Measurements from ENCODE around the gene FREY1.

FREY1 gene, protein sequence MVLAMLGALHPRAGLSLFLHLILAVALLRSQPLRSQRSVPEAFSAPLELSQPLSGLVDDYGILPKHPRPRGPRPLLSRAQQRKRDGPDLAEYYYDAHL

DNA sequence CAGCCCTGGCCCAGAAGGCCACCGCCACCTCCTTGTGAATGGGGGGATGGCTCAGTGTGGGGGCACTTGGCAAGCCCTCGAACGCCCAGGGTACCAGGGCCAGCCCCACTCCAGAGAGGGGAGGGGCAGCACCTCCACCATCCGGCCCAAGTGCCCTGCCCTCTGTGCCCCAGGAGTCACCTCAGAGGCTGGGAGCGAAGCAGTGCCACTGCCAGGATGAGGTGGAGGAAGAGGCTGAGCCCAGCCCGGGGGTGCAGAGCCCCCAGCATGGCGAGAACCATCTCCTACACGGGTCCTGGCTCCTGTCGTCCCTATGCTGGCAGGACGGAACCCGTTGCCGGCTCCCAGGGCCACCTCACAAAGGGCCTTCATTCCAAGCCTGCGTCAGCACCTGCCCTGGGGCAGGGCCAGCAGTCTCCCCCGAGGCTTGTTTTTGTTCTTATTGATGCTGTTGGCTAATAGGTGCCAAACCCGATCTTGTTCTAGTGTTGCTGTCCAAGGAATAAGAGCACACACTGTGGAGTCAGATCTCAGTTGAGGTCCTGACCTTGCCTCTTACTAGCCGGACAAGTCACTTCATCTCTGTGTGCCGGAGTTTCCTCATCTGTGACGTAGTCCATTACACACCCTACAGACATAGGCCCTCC lies at the start of gene FREY1:
TSS of gene FREY1 (minus strand) at position 307 of the 647 bp plus-strand sequence. CDS start at position 281, 26 bp downstream.
- no peak for FAIRE-seq

DNA sequence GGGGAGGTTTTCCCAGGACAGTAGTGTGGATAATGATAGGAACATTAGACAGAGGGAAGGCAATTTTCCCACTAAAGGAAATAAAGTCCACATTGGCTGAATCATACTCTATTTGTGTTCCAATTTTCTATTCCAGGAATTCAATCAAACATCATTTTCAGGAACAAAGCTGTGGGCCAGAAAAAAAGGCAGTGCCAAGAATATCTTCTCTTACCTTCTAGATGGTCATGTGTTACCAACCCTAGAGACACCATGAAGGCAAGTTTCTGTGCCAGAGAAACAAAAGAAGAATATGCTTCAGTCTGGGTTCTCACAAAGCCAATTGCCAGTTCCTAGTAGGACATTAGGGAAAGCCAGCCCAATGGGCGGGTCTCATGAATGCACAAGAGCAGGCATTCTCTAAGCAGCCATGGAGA lies 42.9 kb upstream of the FREY1 start:
- FAIRE-seq: no peak

DNA sequence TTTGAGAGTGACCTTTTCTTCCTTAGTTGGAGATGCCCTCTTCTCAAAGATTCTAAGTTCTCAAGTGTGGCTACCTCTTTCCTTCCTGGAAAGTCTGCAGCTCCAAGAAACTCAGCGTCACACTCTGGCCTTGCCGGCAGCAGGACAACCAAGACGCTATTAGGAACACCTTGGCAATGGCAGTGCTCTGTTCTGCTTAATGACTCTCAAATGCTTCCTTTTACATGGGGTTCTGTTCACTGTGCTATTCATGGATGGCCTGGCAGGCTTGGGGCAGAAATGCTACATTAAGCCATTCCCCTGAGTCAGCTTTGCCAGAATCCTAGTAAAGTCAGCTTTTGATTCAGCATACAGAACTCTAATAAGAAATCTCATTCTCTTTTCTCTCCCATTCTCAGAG lies 41.3 kb upstream of the FREY1 start:
- no peak for FAIRE-seq

DNA sequence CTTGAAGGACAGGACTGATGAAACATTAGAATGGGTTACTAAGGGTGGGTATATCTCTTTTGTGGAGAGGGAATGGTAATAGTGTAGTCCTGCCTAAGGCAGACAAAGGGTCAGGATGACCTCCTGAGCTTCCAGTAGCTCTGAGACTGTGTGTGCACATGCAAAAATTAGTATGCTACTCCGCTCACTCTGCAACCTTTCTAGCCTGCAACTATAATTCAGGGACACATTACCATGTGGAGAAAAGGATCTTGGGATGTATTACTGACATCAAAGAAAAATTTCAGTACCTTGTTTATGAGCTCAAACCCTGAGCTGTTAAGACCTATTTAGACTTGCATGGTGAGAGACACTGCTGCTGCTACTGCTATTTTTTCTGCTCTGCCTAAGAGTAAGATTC lies 40.8 kb upstream of the FREY1 start:
- FAIRE-seq: no peak

DNA sequence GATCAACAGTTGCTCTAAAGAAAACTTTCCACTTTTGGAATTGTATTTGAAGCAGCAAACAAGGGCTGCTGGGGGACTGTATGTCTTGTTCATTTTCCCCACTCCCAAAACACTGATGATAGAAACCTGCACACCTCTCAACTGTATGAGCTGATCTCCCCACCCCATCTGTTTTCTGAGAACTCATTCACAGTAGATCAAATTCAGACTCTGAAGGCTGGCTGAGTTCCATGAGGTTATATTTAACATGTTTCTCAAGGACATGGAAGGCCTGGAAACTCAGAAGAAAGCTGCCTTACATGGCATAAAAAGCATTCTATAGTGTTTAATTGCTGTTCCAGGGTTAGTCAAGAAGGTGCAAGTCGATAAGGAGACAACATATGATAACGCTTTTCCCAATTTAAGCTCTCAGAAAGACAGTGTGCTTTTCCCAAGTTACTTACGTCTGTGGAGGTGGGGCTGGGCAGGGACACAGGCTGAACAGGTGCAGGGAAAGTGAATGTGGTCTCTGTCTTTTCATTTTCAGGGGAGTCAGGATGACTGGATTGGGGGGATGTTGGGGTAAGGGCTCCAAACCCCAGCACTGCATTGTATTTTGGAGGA lies 38.4 kb upstream of the FREY1 start:
- FAIRE-seq: no peak

DNA sequence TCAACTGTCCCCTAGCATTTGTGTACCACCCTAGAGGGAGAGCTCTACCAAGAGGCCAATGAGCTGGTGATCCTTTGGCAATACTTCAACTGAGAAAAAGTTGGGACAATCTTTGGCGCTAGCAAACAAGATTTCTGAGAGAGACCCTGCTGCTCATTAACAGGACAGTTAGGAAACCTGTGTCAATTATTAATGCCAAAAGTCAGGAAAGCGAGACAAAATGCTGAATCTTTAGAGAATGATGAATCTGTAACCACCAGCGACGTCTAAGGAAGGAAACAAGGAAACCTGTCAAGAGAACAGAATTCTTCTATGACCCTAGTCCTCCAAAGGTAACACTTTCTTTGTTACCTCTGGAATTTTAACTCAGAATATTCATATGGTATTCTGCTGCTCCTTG lies 35.3 kb upstream of the FREY1 start:
- no peak for FAIRE-seq

DNA sequence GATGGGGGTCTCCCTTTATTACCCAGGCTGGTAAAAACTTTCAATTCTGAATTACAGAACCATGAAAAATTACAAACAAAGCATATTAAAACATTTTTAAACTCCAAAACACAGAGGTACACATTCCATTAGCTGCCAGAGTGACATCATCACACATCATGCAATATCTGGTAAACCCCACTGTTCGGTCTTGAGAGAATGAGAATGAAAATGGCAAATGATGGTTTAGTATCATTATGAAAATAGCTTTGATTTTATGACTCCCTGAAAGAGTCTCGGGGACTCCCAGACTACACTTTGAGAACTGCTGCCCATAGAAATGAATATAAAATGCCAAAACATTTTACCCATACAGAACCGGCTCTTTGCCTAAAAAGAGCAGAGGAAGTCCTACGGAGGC lies 34.2 kb upstream of the FREY1 start:
- no peak for FAIRE-seq

DNA sequence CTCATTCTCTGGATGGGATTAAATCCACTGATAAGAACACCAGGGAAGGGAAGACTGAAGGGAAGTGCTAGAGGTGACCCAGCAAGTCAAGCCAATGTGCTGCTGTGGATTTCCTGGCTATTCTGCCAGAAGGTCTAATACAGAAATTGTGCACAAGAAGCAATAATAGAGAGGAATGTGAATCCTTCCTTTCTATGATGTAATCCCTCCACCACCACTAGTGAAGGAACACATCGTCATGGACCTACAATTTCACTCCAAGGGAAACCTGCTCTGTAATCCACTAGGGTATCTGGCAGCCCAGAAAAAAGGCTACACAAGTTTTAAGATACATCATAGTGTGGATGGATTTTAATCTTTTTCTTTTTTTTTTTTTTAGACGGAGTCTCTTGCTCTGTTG lies 32.8 kb upstream of the FREY1 start:
- no peak for FAIRE-seq

DNA sequence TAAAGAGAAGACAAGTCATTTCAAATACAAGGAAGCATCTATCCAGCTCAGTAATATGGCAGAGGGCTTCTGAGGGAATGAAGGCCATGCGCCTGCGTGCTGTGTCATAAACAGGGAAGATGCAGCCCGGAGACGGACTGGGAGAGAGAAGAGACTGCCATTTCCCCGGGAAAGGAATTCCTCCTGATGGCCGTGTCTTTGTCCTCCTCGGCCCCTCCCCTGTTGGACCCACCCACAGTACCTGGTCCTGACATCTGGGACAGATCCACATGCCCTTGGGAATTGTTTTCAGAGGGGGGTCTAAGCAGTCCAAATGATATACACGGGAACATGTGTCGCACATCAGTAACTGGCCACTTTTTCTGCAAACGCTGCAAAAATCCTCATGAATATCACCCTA lies 30.8 kb upstream of the FREY1 start:
- FAIRE-seq: no peak

DNA sequence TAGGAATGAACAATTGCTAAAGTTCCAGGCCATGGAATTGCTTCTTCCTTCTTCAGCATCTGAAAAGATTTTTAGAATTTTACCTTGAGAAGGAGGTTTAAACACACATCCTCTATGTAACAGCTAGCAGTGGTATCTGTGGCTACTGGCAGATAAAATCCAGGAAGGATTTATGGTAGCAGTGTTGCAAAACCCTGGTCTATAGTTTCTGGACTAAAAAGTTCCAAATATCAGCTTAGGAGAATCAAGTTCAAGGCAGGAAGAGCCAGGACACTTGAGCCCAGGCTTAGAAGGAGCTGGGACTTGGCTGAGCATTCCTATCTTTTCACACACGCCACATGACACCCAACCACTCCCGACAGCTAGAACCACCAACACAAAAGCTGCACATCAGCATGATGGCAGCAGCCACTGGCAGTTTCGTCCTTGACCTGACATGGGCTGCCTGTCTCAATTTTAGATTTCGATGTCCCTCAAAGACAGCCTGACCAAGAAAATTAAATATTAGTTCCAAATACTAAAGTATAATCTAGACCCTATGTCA lies 29.5 kb upstream of the FREY1 start:
- FAIRE-seq: no peak

DNA sequence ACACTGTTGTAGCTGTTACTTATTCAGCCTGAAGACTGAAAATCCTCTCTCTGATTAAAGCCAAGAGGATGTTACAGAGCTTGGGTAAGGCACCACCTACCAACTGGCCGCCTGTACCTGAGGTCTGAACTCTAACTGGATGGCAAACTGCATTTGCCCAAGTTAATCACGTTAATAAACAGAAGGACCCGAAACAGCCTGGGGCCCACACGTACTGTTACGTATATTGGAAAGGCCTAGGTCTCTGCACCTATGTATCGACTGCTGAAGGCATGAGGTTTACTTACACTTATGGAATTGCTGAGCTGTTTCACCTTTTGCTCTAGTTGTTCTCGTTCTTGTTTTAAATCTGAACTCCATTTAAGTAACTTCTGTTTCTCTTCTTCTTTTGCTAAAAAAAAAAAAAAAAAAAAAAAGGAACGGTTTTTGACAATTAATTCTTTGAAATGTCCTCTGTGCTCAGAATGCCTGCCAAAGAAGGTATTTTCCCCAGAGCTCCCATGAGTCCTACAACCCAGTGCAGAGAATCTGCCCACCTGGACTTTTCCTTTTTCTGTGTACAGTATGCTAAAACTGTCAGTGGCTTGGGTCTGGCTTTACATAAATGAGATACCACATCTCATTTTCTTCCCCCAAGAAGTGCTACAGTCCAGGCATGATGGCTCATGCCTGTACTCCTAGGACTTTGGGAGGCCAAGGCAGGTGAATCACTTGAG lies 28.4 kb upstream of the FREY1 start:
- no peak for FAIRE-seq

DNA sequence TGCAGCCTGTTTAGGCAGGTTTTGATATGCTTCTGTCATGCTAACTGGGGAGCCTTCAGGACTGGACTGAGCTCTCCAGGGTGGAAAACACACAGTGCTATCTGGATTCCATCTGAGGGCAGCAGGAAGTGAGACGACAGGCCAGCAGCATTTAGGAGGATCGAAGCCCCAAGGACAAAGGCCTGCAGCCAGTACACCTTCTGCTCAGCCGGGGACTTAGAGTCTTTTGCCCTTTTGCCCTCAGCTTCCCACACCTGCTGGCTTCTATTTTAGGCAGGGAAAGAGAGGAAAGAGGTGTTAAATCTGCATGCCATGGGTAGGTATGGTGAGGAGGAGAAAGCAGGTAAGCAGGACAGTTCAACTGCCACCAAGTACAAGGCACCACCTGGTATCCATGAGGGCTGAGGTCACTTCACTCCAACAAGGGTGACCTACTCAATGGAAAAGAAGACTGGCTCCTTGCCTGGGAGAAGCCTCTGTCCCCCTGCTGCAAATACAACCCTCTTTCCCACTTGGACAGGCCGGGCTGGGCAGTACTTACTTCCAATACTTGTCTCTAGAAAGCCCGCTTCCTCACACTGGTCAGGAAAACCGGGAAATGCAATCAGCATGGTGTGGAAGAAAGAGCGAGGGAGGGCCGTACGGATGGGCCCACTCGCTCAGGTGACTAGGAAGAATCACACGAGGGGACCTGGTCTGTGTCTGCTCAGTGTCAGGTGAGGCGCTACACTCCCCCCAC lies 27.7 kb upstream of the FREY1 start:
- FAIRE-seq: no peak

DNA sequence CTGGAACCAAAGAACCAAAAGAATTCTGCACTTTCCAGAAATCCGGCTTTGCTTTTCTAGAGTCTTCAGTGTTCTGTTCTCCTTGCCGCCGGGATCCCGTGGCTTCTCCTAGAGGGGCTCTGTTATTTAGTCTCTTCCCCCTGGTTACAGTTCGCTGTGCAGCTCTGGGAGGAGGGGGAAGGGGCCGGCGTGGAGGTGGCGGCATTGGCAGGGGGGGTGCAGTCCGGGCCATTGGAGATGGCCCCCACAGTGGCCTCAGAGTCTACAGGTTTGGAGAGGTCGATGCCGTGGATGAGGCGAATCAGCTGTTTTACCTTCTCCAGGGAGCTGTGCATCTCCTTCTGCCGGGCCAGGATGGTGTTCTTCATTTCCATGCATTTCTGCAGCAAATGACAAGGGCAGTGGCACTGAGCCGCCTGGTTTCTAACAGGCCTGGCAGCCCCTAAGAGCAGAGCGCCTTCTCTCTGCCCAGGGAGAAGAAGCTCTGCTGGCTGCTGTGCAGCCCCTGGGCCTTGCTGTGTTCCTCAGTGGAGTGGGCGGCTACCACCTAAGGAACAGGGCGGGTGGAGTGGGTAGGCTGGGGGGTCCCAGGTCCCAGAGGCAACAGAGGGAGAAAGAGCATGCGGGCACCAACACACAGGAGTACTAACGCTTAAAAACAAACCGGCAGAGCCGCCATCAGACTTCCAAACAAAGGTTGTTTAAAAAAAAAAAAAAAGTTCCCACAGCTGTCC lies 26.9 kb upstream of the FREY1 start:
- no peak for FAIRE-seq

DNA sequence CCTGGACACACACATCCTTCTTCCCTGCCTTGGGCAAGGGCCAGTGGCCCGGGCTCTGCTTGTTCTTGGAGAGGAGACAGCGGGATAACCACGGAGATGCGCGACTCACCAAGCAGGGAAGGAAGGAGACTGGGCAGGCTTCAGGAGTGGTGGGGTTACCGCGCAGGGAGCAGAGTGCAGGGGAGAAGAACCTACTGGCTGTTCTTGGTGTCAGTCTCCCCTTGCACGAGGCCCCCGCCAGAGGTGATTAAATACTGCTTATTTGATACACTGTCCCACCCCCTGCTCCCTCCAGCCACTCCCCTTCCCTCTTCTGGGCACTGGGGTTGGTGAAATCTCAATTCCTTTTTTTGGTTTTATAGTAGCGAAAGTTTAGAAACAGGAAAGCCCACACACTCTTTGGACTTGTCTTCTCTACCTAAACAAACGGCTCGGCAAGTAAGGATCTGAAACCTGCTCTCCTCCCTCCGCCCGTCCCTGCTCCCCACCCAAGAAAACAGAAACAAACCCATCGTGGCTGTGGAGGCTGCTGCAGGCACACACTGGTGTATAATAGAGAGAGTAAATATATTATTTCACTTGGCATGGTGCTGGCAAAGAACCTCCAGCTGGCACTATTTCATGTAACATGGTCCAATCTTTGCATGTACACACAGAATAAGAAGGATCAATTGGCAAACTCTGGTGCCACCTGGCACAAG lies 26.2 kb upstream of the FREY1 start:
- no peak for FAIRE-seq

DNA sequence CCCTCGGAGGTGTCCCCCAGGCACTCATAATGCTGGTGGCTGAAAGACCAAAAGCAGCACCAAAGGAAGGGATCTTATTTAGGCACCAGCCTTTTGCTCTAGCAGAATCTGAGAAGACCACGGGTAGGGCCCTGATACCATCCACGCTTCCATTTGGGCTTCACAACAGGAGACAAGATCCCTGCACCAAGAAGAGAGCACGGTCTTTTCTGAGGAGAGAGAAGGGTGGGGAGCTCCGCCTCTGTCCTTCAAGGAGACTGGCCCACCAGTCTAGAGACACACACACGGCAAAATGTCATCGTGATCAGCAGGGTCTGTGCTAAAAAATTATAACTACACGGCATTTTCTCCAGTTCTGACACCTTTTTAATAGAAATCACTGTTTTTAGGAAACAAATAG lies 25.1 kb upstream of the FREY1 start:
- FAIRE-seq: no peak

DNA sequence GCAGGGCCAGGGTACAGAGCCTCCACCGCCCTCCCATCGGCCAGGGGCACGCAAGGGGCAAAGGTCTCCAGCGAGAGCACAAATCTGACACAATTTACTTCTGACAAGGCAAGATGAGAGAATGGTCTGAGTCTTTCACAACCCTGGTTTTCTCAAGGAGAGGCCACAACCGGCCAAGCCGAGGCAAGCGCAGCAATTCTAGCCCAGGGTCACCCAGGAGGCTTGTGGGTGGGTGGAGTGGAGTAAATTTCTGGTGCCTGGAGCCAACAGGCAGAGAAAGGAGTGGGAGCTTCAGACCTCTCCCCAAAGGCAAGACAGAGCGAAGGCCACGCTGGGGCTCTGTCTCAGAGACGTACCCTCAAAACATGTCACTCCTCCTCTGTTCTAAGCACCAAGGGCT lies 24.7 kb upstream of the FREY1 start:
- FAIRE-seq: no peak

DNA sequence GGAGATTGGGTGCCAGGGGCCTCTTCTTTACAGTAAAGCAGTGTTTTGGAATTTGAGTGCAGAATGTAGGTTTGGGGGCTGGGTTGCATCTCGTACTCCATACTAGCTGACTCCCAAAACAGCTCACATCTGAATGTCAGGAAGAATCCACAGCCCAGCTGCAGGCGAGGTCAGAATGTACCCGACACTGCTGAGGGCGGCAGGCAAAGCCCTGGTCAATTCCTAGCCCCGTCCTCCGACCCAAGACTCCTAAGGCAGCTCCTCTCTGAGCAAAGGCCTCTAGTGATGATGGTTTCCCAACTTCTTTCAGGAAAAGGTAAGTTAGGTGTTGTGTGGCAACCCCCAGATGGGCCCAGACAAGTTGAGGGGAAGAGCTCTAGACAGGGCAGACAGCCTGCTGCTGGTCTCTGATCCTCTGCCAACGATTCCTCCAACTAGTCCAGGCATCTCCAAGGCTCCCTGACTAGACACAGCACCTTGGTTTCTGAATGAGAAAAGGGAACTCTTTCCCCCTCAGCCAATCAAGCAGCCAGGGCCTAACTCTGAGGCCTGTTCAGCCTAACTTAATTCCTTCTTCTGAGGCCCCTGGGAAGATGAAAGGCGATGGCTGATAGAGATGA lies 24.0 kb upstream of the FREY1 start:
- FAIRE-seq: no peak

DNA sequence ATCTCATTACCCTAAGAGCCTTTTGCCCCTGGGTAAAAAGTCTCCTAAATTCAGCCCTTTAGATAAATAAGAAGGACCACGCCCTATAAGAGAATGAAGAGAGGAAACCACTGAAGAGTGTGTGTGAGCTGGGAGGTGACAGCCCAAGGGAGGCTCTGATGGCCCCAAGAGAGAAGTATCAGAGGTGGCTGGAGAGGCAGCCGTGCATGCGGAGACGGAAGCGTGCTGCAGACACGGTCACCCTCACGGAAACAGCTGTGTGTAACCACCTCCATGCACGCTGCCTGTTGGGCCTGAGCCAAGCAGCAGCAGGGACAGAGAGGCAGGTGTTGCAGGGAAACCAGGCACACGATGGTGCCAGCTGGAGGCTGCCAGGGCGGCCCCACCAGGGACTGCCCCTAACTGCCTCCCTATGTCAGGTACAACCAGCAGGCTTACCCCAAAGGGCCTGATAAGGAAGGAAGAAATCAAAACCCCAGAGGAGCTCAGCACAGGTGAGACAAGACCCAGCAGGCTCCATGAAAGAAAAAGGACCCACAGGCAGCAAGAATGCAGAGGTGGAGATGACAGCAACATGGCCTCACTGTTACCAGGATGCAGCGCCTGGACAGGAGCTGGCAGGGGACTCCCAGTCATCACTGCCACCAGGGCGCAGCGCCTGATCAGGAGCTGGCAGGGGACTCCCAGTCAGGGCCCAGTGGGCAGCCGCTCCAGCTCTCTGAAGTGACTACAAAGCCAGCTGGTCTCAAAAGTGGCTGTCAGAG lies 23.1 kb upstream of the FREY1 start:
- no peak for FAIRE-seq

DNA sequence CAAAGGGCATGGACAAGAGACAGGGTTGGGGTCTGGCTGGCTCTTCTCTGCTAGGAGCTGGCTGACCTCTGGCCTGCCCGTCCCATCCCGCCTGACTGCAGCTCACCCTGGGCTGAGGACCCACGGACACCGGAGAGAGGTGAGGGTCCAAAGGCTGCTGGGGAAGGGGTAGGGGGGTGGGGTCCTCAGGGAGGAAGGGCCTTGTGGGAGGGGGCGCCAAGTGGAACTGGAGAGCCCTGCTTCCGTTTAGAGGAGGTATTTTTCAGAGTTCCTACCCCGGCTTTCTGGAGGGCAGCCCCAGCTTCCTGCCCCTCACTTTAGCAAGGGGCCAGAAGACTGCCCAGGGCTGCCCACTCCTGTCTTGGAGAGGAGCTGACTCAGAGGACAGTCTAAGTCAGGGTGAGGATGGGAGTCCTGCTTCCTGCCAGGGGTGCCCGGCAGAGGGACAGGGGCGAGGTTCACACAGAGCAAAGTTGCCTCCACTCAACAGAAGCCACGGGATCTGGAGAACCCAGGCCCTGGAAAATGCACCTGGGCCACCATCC lies 22.5 kb upstream of the FREY1 start:
- no peak for FAIRE-seq

DNA sequence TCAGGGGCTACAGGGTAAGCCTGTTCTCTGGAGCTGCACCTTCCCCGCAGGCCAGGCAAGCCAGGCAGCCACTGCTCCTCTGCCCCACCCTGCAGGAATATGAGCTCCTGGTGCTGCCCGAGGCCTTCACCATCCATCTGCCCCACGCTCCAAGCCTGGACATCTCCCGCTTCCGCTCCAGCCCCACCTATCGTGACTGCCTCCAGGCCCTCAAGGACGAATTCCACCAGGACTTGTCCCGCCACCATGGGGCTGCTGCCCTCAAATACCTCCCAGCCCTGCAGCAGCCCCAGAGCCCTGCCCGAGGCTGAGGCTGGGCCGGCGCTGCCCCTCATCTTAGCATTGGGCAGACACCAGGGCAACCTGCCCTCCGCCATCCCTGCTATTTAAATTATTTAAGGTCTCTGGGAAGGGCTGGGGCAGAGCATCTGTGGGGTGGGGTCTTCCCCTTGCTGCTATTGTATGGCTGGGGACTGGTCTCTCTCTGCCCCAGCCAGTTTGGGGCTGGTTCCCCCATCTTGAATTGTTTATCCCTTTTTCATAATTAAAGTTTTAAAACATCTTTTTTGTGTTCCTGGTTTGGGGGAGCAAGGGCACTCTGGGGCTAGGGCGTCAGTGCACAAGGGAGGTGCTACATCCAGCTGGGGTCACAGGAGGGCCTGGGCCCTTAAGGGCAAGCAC lies 21.6 kb upstream of the FREY1 start:
- FAIRE-seq: no peak

Data from islet of Langerhans (tissue), 1 donor.